Gastrocnemius medialis (tissue), 4 donors: ENCODE measurements around the gene DNAJA1. TPM values are rescaled to one million over a fixed set of nuclear protein-coding genes. Genes with fewer than 3 reads are reported as not detected.

Source experiments
- ATAC-seq, 2 donors: fragments of 150-250 bp; one replicate each; pipeline ENCODE4 v1.9.1; 2016
- DNase-seq, 2 donors: peaks; one replicate each; pipeline ENCODE4 v3.0.0-alpha.2; 2019
- H3K27ac ChIP-seq, 4 donors: fragments of 200-600 bp; sonication (generic); 1 replicate in 1 of 4; 2 replicates in 3 of 4; pipeline ENCODE4 v1.5.1; 2016 to 2018; ENCODE audit warnings: mild to moderate bottlenecking in 2 of 4, moderate library complexity in 1 of 4
- H3K27me3 ChIP-seq, 3 donors: fragments of 200-600 bp; sonication (generic) in 2 of 3; 1 replicate in 1 of 3; 2 replicates in 2 of 3; pipeline versions ENCODE4 v1.5.1 to v1.6.0; 2016 to 2019; ENCODE audit warnings: mild to moderate bottlenecking in 1 of 3, moderate library complexity in 1 of 3
- H3K36me3 ChIP-seq, 2 donors: fragments of 200-600 bp; sonication (generic) in 1 of 2; one replicate each; pipeline ENCODE4 v1.5.1; 2017 to 2018
- H3K4me1 ChIP-seq, 2 donors: fragments of 200-600 bp; sonication (generic) in 1 of 2; one replicate each; pipeline ENCODE4 v1.5.1; 2016 to 2017; ENCODE audit warnings: mild to moderate bottlenecking in 2 of 2
- H3K4me3 ChIP-seq, 4 donors: fragments of 200-600 bp; sonication (generic) in 3 of 4; 1 replicate in 1 of 4; 2 replicates in 3 of 4; pipeline ENCODE4 v1.5.1; 2016 to 2019; ENCODE audit warnings: mild to moderate bottlenecking in 2 of 4
- H3K9me3 ChIP-seq, 3 donors: fragments of 200-600 bp; sonication (generic) in 2 of 3; 1 replicate in 1 of 3; 2 replicates in 2 of 3; pipeline ENCODE4 v1.5.1; 2016 to 2019
- CTCF ChIP-seq, 5 experiments: fragments of 450-650 bp in 3 of 5; fragments of 200-600 bp in 2 of 5; sonication (generic) in 2 of 5; IDR thresholded peaks in 4 of 5; conservative IDR thresholded peaks in 1 of 5; 1 replicate in 4 of 5; 2 replicates in 1 of 5; pipeline ENCODE4 v1.5.1; 2016 to 2019; ENCODE audit warnings: antibody characterized with exemption in 5 of 5, mild to moderate bottlenecking in 3 of 5, moderate library complexity in 3 of 5
- POLR2A ChIP-seq, 2 donors: fragments of 450-650 bp; IDR thresholded peaks; one replicate each; pipeline ENCODE4 v1.6.1; 2017; ENCODE audit warnings: antibody characterized with exemption in 2 of 2, mild to moderate bottlenecking in 2 of 2, moderate library complexity in 2 of 2
- in situ Hi-C, 4 donors: fragments of 200-750 bp; cut with MboI; loops; one replicate each; pipeline versions ENCODE4 v1.15.0 to v1.8.0; 2017; ENCODE audit warnings: low sequenced_read_pairs in 4 of 4
- intact Hi-C: fragments of 100-400 bp; cut with DNase I; formaldehyde crosslinking; loops from one replicate; pipeline ENCODE4 v1.15.1; 2023; ENCODE audit warnings: low total_unique reads
- total RNA-seq, 4 donors: library from RNA; depleted of rRNA; stranded (reverse); fragments of >200 nt; gene quantifications; one replicate each; pipeline versions ENCODE4 v1.1.0 to v1.2.3, GENCODE V29; 2016

DNAJA1 gene
- total RNA-seq, 4 donors from 2014 or later, result 40.8 to 48.7 (median 43.3) TPM

- Histone ChIP-seq H3K4me1 (no peaks in the 10 kb centered on the region), H3K9me3 (no peaks in the 10 kb centered on the region), H3K27me3 (no peaks in the 10 kb centered on the region), H3K36me3 (no peaks in the 10 kb centered on the region), H3K4me3 (no peak overlapping the region), H3K27ac (no peak overlapping the region)
- intact Hi-C loops, result no loop called here
- in situ Hi-C loops, result no loop called here
- DNase-seq, result no peak
- no peak for ATAC-seq
- TF ChIP-seq POLR2A (IDR thresholded peaks at IDR 0.05) (no peak), CTCF (IDR thresholded peaks at IDR 0.05 in 4 of 5, conservative IDR thresholded peaks at IDR 0.05 in 1 of 5) (no peak)
Observed at GRCh38 chr9:33011831-33012230, 13.2 kb upstream of the DNAJA1 start.

- intact Hi-C loops, result no loop called here
Observed at GRCh38 chr9:33012328-33013069, 12.6 kb upstream of the DNAJA1 start.

GRCh38 chr9:33013962-33014664, 11.0 kb upstream of the DNAJA1 start:
- in situ Hi-C loops, result no loop called here
- no peak for TF ChIP-seq POLR2A (IDR thresholded peaks at IDR 0.05)
- no peak for TF ChIP-seq CTCF (IDR thresholded peaks at IDR 0.05 in 4 of 5, conservative IDR thresholded peaks at IDR 0.05 in 1 of 5)
- ATAC-seq, result no peak

More at GRCh38 chr9:33012328-33013069, 12.6 kb upstream of the DNAJA1 start:
- Histone ChIP-seq H3K9me3 (no peaks in the 10 kb centered on the region), H3K4me3 (no peak overlapping the region), H3K27ac (no peak overlapping the region), H3K36me3 (no peaks in the 10 kb centered on the region), H3K4me1 (no peaks in the 10 kb centered on the region), H3K27me3 (no peaks in the 10 kb centered on the region)
- in situ Hi-C loops, result no loop called here
- ATAC-seq (no peak), DNase-seq (no peak)
- TF ChIP-seq POLR2A (IDR thresholded peaks at IDR 0.05) (no peak), CTCF (IDR thresholded peaks at IDR 0.05 in 4 of 5, conservative IDR thresholded peaks at IDR 0.05 in 1 of 5) (no peak)

DNA sequence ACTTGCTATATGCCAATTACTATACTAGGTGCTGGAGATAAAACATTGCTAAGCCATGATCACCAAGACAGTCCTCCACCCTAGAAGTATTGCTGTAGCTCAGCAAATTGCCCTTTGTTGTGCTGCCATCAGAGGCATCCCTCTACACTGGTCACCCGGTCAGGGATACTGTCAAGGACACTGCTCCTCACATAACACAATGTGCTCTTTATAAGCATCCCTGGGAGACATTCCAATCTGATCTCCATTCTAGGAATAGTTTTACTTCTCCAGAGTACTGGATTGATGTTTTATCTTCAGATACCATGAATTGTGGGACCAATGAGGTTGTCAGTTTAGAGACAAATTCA, 10.4 kb upstream of the DNAJA1 start:
- intact Hi-C loops (no loop called here), in situ Hi-C loops (no loop called here)
- no peak overlapping the region for H3K4me3 ChIP-seq
- no peak for DNase-seq
- no peak for ATAC-seq
- H3K4me1 ChIP-seq, result no peaks in the 10 kb centered on the region
- H3K9me3 ChIP-seq, result no peaks in the 10 kb centered on the region
- TF ChIP-seq CTCF (IDR thresholded peaks at IDR 0.05 in 4 of 5, conservative IDR thresholded peaks at IDR 0.05 in 1 of 5) (no peak), POLR2A (IDR thresholded peaks at IDR 0.05) (no peak)
- H3K36me3 ChIP-seq, result no peaks in the 10 kb centered on the region
- H3K27me3 ChIP-seq, result no peaks in the 10 kb centered on the region
- no peak overlapping the region for H3K27ac ChIP-seq

More at GRCh38 chr9:33013962-33014664, 11.0 kb upstream of the DNAJA1 start:
- no peak overlapping the region for H3K4me3 ChIP-seq
- no peak for DNase-seq
- H3K27ac ChIP-seq, result no peak overlapping the region
- H3K27me3 ChIP-seq, result no peaks in the 10 kb centered on the region
- no peaks in the 10 kb centered on the region for H3K4me1 ChIP-seq
- H3K36me3 ChIP-seq, result no peaks in the 10 kb centered on the region
- intact Hi-C loops, result no loop called here
- no peaks in the 10 kb centered on the region for H3K9me3 ChIP-seq
